Measurements from ENCODE around the gene LEUTX.
A peak's percentile ranks its signal among the peaks of the same experiment; 100 is the strongest.

Gene LEUTX

GRCh38 chr19:39830406-39830805 lies 51.8 kb downstream of the LEUTX start:
- H3K4me1 Mint-ChIP-seq (ENCODE audit: low read depth in 2 of 2): peaks cover 37 to 44% of the 10 kb centered on the region in 2 donors
- H3K36me3 Mint-ChIP-seq (ENCODE audit: insufficient read depth): peaks cover 64% of the 10 kb centered on the region
- H3K27me3 Mint-ChIP-seq: no peaks in the 10 kb centered on the region
- H3K27ac Mint-ChIP-seq: peak overlapping the region in 1 of 2 donors; percentile 66
- ATAC-seq (replicated peaks) (no peak), DNase-seq (no peak)
- no peak overlapping the region for H3K4me3 Mint-ChIP-seq
- H3K9me3 Mint-ChIP-seq: no peaks in the 10 kb centered on the region

- Mint-ChIP-seq H3K4me3 (no peak overlapping the region), H3K36me3 (ENCODE audit: insufficient read depth) (peaks cover 69% of the 10 kb centered on the region), H3K27me3 (no peaks in the 10 kb centered on the region), H3K4me1 (ENCODE audit: low read depth in 2 of 2) (peaks cover 37 to 44% of the 10 kb centered on the region in 2 donors), H3K27ac (peak overlapping the region in 1 of 2 donors; percentile 66), H3K9me3 (no peaks in the 10 kb centered on the region)
- DNase-seq (no peak), ATAC-seq (replicated peaks) (no peak)
These were observed 52.2 kb downstream of the LEUTX start for GRCh38 chr19:39830847-39831246.

DNA sequence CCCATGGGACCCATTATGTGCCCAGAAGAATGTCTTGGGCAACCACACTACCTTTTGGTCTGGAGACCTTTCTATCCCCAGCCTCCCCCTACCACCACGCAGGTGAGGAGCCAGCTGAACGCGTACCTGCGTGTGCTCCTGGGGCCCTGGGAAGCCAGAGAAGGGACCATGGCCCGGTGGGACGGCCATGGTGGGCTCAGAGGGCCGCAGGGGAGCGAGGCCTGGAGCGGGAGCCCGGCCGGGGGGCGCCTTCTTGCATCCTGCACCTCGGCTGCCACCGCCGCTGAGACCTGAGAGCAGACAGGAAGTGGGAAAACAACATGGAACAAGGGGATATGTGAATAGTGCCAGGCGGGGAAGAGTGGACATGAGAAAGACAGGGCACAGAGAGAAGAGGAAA lies 53.0 kb downstream of the LEUTX start:
- no peak for DNase-seq
- Mint-ChIP-seq H3K36me3 (ENCODE audit: insufficient read depth) (peaks cover 71% of the 10 kb centered on the region), H3K4me3 (peak overlapping the region; percentile 70 to 86), H3K4me1 (ENCODE audit: low read depth in 2 of 2) (peaks cover 37 to 44% of the 10 kb centered on the region in 2 donors), H3K27me3 (no peaks in the 10 kb centered on the region), H3K27ac (peak overlapping the region; percentile 87 to 93), H3K9me3 (no peaks in the 10 kb centered on the region)
- no peak for ATAC-seq (replicated peaks)

DNA sequence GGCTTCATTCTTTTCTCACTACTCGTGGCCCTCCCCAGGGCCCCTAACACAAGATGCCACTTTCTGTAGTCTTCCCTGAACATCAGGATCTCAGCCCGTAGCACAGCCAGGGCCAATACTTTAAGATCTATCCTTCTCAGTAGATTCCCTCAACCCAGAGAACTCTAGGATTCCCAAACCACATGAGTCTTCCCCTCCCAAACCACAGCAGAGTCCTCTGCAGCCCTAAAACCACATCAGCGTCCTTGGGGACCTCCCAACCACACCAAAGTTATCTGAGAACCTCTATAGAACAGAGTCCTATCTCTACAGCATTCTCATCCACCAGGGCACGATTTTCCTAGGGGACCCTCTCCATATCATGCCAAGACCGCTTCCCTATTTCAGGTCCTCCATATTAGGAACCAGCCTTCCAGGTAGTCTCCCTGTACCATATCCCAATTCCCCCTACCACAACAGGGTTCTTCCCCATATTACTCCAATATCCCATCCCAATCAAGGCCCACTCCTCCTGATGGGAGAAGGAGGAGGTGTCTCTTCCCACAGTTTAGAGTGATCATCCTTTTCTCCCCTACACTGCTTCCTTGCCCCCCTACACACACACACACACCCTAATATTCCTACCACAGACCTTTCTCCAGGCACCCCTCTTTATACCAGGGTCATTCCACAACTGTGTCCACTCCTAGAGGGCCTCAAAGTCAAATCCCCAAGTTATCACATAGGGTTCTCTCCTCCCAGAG lies 53.9 kb downstream of the LEUTX start:
- peaks cover 37 to 44% of the 10 kb centered on the region in 2 donors for H3K4me1 Mint-ChIP-seq (ENCODE audit: low read depth in 2 of 2)
- H3K4me3 Mint-ChIP-seq: peak overlapping the region; percentile 70 to 86
- H3K36me3 Mint-ChIP-seq (ENCODE audit: insufficient read depth): peaks cover 73% of the 10 kb centered on the region
- H3K9me3 Mint-ChIP-seq: no peaks in the 10 kb centered on the region
- no peak for DNase-seq
- no peaks in the 10 kb centered on the region for H3K27me3 Mint-ChIP-seq
- peak overlapping the region; percentile 87 to 93 for H3K27ac Mint-ChIP-seq
- no peak for ATAC-seq (replicated peaks)

- DNase-seq (no peak), ATAC-seq (replicated peaks) (no peak)
- H3K27ac Mint-ChIP-seq: peak overlapping the region; percentile 87 to 93
- H3K9me3 Mint-ChIP-seq: no peaks in the 10 kb centered on the region
- no peaks in the 10 kb centered on the region for H3K27me3 Mint-ChIP-seq
- peaks cover 33 to 39% of the 10 kb centered on the region in 2 donors for H3K4me1 Mint-ChIP-seq (ENCODE audit: low read depth in 2 of 2)
- H3K4me3 Mint-ChIP-seq: peak overlapping the region; percentile 70 to 86
- H3K36me3 Mint-ChIP-seq (ENCODE audit: insufficient read depth): peaks cover 73% of the 10 kb centered on the region
These were observed 54.5 kb downstream of the LEUTX start for GRCh38 chr19:39833160-39833463.

DNA sequence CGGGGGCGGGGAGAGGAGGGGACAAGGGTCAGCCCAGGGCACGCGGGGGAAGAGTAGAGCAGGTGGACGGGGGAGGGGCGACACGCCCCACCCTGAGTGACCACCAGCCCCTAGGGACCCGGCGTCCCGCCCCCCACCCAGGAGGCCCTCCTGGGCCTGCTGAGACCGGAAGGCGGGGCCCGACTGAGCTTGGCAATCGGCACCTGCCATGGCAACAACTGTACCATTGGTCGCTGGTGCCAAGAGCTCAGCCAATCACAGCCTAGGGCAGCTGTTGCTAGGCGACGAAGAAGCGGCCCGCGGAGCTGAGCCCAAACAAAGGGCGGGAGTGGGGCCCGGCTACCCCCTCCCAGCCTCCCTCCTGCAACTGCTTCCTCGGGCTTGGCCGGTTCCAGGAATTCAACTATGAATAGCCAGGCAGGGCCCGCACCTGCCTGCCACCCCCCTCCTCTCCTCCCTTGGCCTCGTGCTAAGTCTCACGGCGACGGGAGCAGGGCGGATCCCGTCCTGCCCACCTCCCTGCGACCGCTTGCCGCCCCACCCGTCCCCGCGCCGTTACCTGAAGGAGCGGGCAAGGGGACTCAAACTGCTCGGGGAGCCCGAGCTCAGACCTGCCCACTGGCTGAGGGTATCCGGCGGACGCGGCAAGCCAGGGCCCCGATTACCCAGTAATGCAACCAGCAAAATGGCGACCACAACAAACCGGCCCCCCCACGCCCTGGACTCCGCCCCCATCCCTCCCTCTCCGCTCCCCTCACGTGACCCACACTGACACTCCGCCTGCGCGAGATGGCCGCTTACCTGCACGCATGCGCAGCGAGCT lies 55.0 kb downstream of the LEUTX start, which contains the start of gene DYRK1B:
DYRK1B (minus strand) TSS at position 699 of the 823 bp plus-strand sequence. CDS start 2,295 bp downstream, outside the sequence.
- H3K9me3 Mint-ChIP-seq: no peaks in the 10 kb centered on the region
- DNase-seq (peak; percentile 93 to 97 (median 94)), ATAC-seq (replicated peaks) (peak; percentile 90)
- H3K36me3 Mint-ChIP-seq (ENCODE audit: insufficient read depth): peaks cover 73% of the 10 kb centered on the region
- H3K4me3 Mint-ChIP-seq: peak within 1 kb of the TSS; percentile 70 to 86
- H3K4me1 Mint-ChIP-seq (ENCODE audit: low read depth in 2 of 2): peaks cover 27 to 33% of the 10 kb centered on the region in 2 donors
- no peaks in the 10 kb centered on the region for H3K27me3 Mint-ChIP-seq
- peak within 1 kb of the TSS; percentile 87 to 93 for H3K27ac Mint-ChIP-seq

DNA sequence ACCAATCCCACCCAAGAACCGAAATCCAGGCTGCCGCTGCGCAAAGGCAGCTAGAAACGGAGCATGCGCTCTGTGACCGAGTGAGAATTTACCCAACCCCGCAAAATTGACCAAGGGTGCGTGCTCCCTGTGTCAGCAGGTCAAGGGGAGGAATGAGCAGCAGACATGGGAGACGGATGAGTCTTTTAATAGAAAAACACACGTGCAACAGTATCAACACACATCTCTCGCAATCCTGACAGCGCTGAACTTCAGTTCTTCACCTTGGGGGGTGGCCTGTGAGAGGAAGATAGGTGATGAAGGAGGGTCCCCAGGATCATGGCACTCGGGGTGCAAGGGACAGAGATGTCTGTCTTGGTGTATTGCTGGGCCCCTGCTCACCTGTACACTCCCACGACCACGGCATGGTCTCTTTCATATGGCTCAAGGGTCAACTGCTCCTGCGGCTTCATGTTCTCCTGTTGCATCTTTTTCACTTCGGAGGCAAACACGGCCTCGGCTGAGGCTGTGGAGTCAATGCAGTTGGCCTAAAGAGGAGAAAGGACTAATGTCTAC lies 55.7 kb downstream of the LEUTX start:
- Mint-ChIP-seq H3K4me1 (ENCODE audit: low read depth in 2 of 2) (peaks cover 26 to 28% of the 10 kb centered on the region in 2 donors), H3K9me3 (no peaks in the 10 kb centered on the region), H3K27ac (peak overlapping the region; percentile 47 to 87), H3K27me3 (no peaks in the 10 kb centered on the region), H3K4me3 (peak overlapping the region; percentile 70 to 75), H3K36me3 (ENCODE audit: insufficient read depth) (peaks cover 69% of the 10 kb centered on the region)
- ATAC-seq (replicated peaks): no peak
- no peak for DNase-seq

Measured in effector memory CD8-positive, alpha-beta T cell (primary cell).